ENCODE results near the gene KIAA2012.
"Not testable (repeated sequence)": the region's sequence is repeated elsewhere in the genome, so short reads cannot be mapped to it uniquely, and the experiment has no call there.

KIAA2012 gene

GRCh38 chr2:202121532-202122162, 48.6 kb downstream of the KIAA2012 start:
- no peak for DNase-seq

- DNase-seq, result no peak
These were observed 49.1 kb downstream of the KIAA2012 start for GRCh38 chr2:202122163-202122540.

GRCh38 chr2:202122980-202123720, 50.1 kb downstream of the KIAA2012 start:
- DNase-seq, result peak; percentile 74

- DNase-seq, result no peak
These were observed 51.2 kb downstream of the KIAA2012 start for GRCh38 chr2:202124286-202124685.

GRCh38 chr2:202127687-202128331, 54.8 kb downstream of the KIAA2012 start:
- no peak for DNase-seq

- DNase-seq, result no peak
These were observed 56.8 kb downstream of the KIAA2012 start for GRCh38 chr2:202129841-202130240.

- no peak for DNase-seq
These were observed 60.3 kb downstream of the KIAA2012 start for GRCh38 chr2:202133200-202133908.

GRCh38 chr2:202133909-202134265, 60.8 kb downstream of the KIAA2012 start:
- no peak for DNase-seq

GRCh38 chr2:202135091-202135874, 62.2 kb downstream of the KIAA2012 start:
- DNase-seq, result no peak

GRCh38 chr2:202136039-202136438, 63.0 kb downstream of the KIAA2012 start:
- not testable (repeated sequence) for DNase-seq

- no peak for DNase-seq
These were observed 63.5 kb downstream of the KIAA2012 start for GRCh38 chr2:202136526-202136925.

GRCh38 chr2:202140522-202141252, 67.6 kb downstream of the KIAA2012 start:
- DNase-seq, result no peak

- DNase-seq, result no peak
These were observed 68.4 kb downstream of the KIAA2012 start for GRCh38 chr2:202141329-202141947.

GRCh38 chr2:202142540-202142939, 69.5 kb downstream of the KIAA2012 start:
- no peak for DNase-seq

- no peak for DNase-seq
These were observed 74.7 kb downstream of the KIAA2012 start for GRCh38 chr2:202147775-202148174.

- no peak for DNase-seq
These were observed 75.6 kb downstream of the KIAA2012 start for GRCh38 chr2:202148515-202149154.

- no peak for DNase-seq
These were observed 76.2 kb downstream of the KIAA2012 start for GRCh38 chr2:202149155-202149762.

GRCh38 chr2:202149936-202150335, 76.9 kb downstream of the KIAA2012 start:
- DNase-seq, result no peak

- no peak for DNase-seq
These were observed 79.2 kb downstream of the KIAA2012 start for GRCh38 chr2:202152104-202152715.

- DNase-seq, result no peak
These were observed 81.6 kb downstream of the KIAA2012 start for GRCh38 chr2:202154613-202155012.

All from NCI-H1436 (cell line).